ENCODE results near the gene NLN.

- TF ChIP-seq POLR2A (IDR thresholded peaks at IDR 0.05) (no peak), CTCF (IDR thresholded peaks at IDR 0.05) (no peak), POLR2AphosphoS5 (IDR thresholded peaks at IDR 0.05) (no peak)
Observed at GRCh38 chr5:65791712-65792673, 70.0 kb downstream of the NLN start.

Data from breast epithelium (tissue), 3 donors.